SK-N-SH (cell line): ENCODE results near the gene BMPR1A. TPM values are rescaled to one million over a fixed set of nuclear protein-coding genes. Genes with fewer than 3 reads are reported as not detected.

Source experiments
- CTCF ChIA-PET: fragments of 300-600, 350-600 bp; formaldehyde crosslinking; extraction: SDS; loops from one replicate; lab custom pipeline; 2021; lab: Yijun Ruan, JAX
- POLR2A ChIA-PET: fragments of 350-600 bp; sonication (Branson Sonifier 250); formaldehyde crosslinking; extraction: SDS; loops from one replicate; lab custom pipeline; 2020; ENCODE audit warnings: antibody characterized with exemption, inconsistent platforms; lab: Yijun Ruan, JAX
- DNase-seq: peaks from one replicate; pipeline ENCODE4 v3.0.0; 2012
- H2AFZ ChIP-seq: fragments of 200-600 bp; sonication (generic); 2 replicates; pipeline ENCODE4 v1.8.1; 2016; ENCODE audit warnings: antibody characterized with exemption, mild to moderate bottlenecking, low read depth
- H3F3A ChIP-seq: fragments of 200-600 bp; sonication (generic); replicated peaks from 2 replicates; pipeline ENCODE3; 2016; ENCODE audit warnings: antibody characterized with exemption, mild to moderate bottlenecking; ENCODE audit not compliant: insufficient read depth
- H3K27ac ChIP-seq, 2 experiments: fragments of 200-500 bp in 1 of 2; fragments of 200-600 bp in 1 of 2; sonication (Bioruptor generic) in 1 of 2; sonication (generic), shearing (Covaris generic) in 1 of 2; 2 replicates each; pipeline versions ENCODE4 v1.5.1 to v1.6.1; 2014 to 2016; ENCODE audit warnings: low read depth in 2 of 2, inconsistent platforms in 1 of 2, low read length in 1 of 2, mild to moderate bottlenecking in 1 of 2, mixed read lengths in 1 of 2
- H3K27me3 ChIP-seq: fragments of 200-600 bp; sonication (generic), shearing (Covaris generic); 2 replicates; pipeline ENCODE4 v1.6.1; 2016; ENCODE audit warnings: mixed run types; ENCODE audit not compliant: insufficient read depth
- H3K36me3 ChIP-seq, 2 experiments: fragments of 200-500 bp in 1 of 2; fragments of 200-600 bp in 1 of 2; sonication (Bioruptor generic) in 1 of 2; sonication (generic) in 1 of 2; replicated peaks in 1 of 2; 2 replicates each; pipeline versions ENCODE3 to v1.5.1; 2014 to 2016; ENCODE audit warnings: low read length in 1 of 2, mild to moderate bottlenecking in 1 of 2; ENCODE audit not compliant: insufficient read depth in 2 of 2, control insufficient read depth in 1 of 2
- H3K4me1 ChIP-seq, 2 experiments: fragments of 200-500 bp in 1 of 2; fragments of 200-600 bp in 1 of 2; sonication (Bioruptor generic) in 1 of 2; sonication (generic), shearing (Covaris generic) in 1 of 2; 2 replicates each; pipeline versions ENCODE4 v1.5.1 to v1.6.1; 2014 to 2016; ENCODE audit warnings: low read depth in 1 of 2, low read length in 1 of 2, mixed run types in 1 of 2; ENCODE audit not compliant: insufficient read depth in 2 of 2, control insufficient read depth in 1 of 2
- H3K4me2 ChIP-seq: fragments of 200-600 bp; sonication (generic), shearing (Covaris generic); 2 replicates; pipeline ENCODE4 v1.6.1; 2017; ENCODE audit warnings: mixed run types
- H3K4me3 ChIP-seq, 2 experiments: fragments of 200-500 bp in 1 of 2; fragments of 200-600 bp in 1 of 2; sonication (Bioruptor generic) in 1 of 2; sonication (generic), shearing (Covaris generic) in 1 of 2; 2 replicates each; pipeline versions ENCODE4 v1.5.1 to v1.8.1; 2014 to 2016; ENCODE audit warnings: low read depth in 2 of 2, inconsistent platforms in 1 of 2, low read length in 1 of 2, mild to moderate bottlenecking in 1 of 2, mixed read lengths in 1 of 2, moderate library complexity in 1 of 2
- H3K79me2 ChIP-seq: fragments of 200-600 bp; sonication (generic); 2 replicates; pipeline ENCODE4 v1.8.1; 2017; ENCODE audit warnings: mild to moderate bottlenecking; ENCODE audit not compliant: insufficient read depth
- H3K9ac ChIP-seq: fragments of 200-600 bp; sonication (generic); 2 replicates; pipeline ENCODE4 v1.6.1; 2017; ENCODE audit warnings: mixed run types
- H3K9me2 ChIP-seq: fragments of 200-600 bp; sonication (generic); 2 replicates; pipeline ENCODE4 v1.6.1; 2017; ENCODE audit warnings: mixed run types
- H3K9me3 ChIP-seq: fragments of 200-600 bp; sonication (generic); 2 replicates; pipeline ENCODE4 v1.6.1; 2017; ENCODE audit warnings: mixed run types, mild to moderate bottlenecking, moderate library complexity
- H4K20me1 ChIP-seq: fragments of 200-600 bp; sonication (generic); 2 replicates; pipeline ENCODE4 v1.6.1; 2017; ENCODE audit warnings: mild to moderate bottlenecking, mixed run types; ENCODE audit not compliant: insufficient read depth
- CHD2 ChIP-seq: fragments of 150-350 bp; IDR thresholded peaks from 2 replicates; pipeline ENCODE4 v1.6.1; 2018; ENCODE audit warnings: low read length; ENCODE audit not compliant: partially characterized antibody
- FOSL2 ChIP-seq: IDR thresholded peaks from 2 replicates; pipeline ENCODE4 v1.4.0; 2012; ENCODE audit warnings: low read depth, mild to moderate bottlenecking, moderate library complexity, borderline replicate concordance
- FOXJ3 ChIP-seq: sonication (generic); formaldehyde crosslinking; IDR thresholded peaks from 2 replicates; pipeline ENCODE4 v1.5.1; 2020; ENCODE audit warnings: mild to moderate bottlenecking, missing genetic modification reagents
- FOXM1 ChIP-seq: IDR thresholded peaks from 2 replicates; pipeline ENCODE4 v1.4.0; 2012; ENCODE audit warnings: low read depth, mild to moderate bottlenecking
- GABPA ChIP-seq: IDR thresholded peaks from 2 replicates; pipeline ENCODE4 v1.4.0; 2012; ENCODE audit warnings: low read depth, mild to moderate bottlenecking
- JUND ChIP-seq: IDR thresholded peaks from 2 replicates; pipeline ENCODE4 v1.4.0; 2012
- MEF2A ChIP-seq: IDR thresholded peaks from 2 replicates; pipeline ENCODE4 v1.4.0; 2012; ENCODE audit warnings: low read depth, borderline replicate concordance
- RCOR1 ChIP-seq: fragments of 150-350 bp; IDR thresholded peaks from 2 replicates; pipeline ENCODE4 v1.6.1; 2017; ENCODE audit warnings: antibody characterized with exemption, low read length
- RXRA ChIP-seq: IDR thresholded peaks from 2 replicates; pipeline ENCODE4 v1.4.0; 2012; ENCODE audit warnings: low read depth, mild to moderate bottlenecking, borderline replicate concordance
- SMC3 ChIP-seq: IDR thresholded peaks from 2 replicates; pipeline ENCODE4 v1.6.1; 2012; ENCODE audit warnings: low read depth, low read length, improper control_type of control experiment
- TAF1 ChIP-seq: IDR thresholded peaks from 2 replicates; pipeline ENCODE4 v1.6.1; 2012; ENCODE audit warnings: low read depth, mild to moderate bottlenecking, low read length, moderate library complexity, borderline replicate concordance
- TCF12 ChIP-seq: IDR thresholded peaks from 2 replicates; pipeline ENCODE4 v1.4.0; 2012
- USF2 ChIP-seq: fragments of 150-350 bp; IDR thresholded peaks from 2 replicates; pipeline ENCODE4 v1.6.1; 2017; ENCODE audit warnings: antibody characterized with exemption, low read length, low read depth, borderline replicate concordance
- WGBS: methylation state at CpG from one replicate; pipeline ENCODE4 v1.1.6; 2017; ENCODE audit warnings: low lambda C conversion rate; 5-methylcytosine and 5-hydroxymethylcytosine counted together
- polyA plus RNA-seq, 3 experiments: library from polyadenylated mRNA; depleted of rRNA; stranded (reverse); fragments of >200 nt; gene quantifications; 2 replicates each; pipeline ENCODE4 v1.2.3, GENCODE V29; 2012
- TF ChIP-seq, protein P1 (sequence below): IDR thresholded peaks from 2 replicates; pipeline ENCODE4; 2012

The BMPR1A gene
- polyA plus RNA-seq, 1 of the 3 experiments (the other 2 are of a cell fraction) = 12.7 TPM

DNA sequence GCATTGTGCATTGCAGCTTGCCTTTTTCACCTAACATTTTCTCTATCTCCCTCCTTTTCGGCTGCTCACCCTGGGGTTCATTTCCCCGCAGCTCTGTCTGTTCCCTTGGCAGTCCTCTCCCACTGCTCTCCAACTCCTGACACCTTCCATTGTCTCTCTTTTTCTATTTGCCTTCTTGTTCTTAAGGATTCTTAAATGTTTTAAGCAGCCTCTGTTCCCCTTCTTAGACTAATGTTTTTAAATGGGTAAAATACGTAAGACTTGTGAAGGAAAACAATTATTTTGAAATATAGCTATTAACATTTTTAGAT lies 19.4 kb downstream of the BMPR1A start:
- peak overlapping the region; percentile 33; the same call in 1 of the 2 replicates for H3K9ac ChIP-seq
- peaks cover 0 to 5% of the 10 kb centered on the region in 2 experiments for H3K36me3 ChIP-seq
- no peak for TF ChIP-seq FOXM1
- peaks cover 20% of the 10 kb centered on the region for H3F3A ChIP-seq
- H3K4me3 ChIP-seq = no peak overlapping the region; a peak in 1 of 4 replicates
- no peaks in the 10 kb centered on the region for H3K27me3 ChIP-seq
- no peaks in the 10 kb centered on the region for H3K9me2 ChIP-seq
- H3K27ac ChIP-seq = peak overlapping the region; percentile 40 to 79; a peak in 3 of 4 replicates
- H4K20me1 ChIP-seq = peaks cover 52% of the 10 kb centered on the region
- peak overlapping the region; percentile 60 for H3K4me2 ChIP-seq
- 98% methylated on average over 3 of the region's 3 CpGs for WGBS
- ChIA-PET CTCF (interaction anchor here (0.7 to 1.5 kb wide), 2 partner anchors 14 to 18 kb away, joined by 4 to 6 read pairs; no protein-coding TSS in a partner anchor), POLR2A (no interaction called here)
- no peak for DNase-seq
- no peak overlapping the region for H2AFZ ChIP-seq
- H3K79me2 ChIP-seq = peaks cover 100% of the 10 kb centered on the region
- peaks cover 9 to 19% of the 10 kb centered on the region in 2 experiments; a peak in 3 of 4 replicates for H3K4me1 ChIP-seq
- no peaks in the 10 kb centered on the region for H3K9me3 ChIP-seq

DNA sequence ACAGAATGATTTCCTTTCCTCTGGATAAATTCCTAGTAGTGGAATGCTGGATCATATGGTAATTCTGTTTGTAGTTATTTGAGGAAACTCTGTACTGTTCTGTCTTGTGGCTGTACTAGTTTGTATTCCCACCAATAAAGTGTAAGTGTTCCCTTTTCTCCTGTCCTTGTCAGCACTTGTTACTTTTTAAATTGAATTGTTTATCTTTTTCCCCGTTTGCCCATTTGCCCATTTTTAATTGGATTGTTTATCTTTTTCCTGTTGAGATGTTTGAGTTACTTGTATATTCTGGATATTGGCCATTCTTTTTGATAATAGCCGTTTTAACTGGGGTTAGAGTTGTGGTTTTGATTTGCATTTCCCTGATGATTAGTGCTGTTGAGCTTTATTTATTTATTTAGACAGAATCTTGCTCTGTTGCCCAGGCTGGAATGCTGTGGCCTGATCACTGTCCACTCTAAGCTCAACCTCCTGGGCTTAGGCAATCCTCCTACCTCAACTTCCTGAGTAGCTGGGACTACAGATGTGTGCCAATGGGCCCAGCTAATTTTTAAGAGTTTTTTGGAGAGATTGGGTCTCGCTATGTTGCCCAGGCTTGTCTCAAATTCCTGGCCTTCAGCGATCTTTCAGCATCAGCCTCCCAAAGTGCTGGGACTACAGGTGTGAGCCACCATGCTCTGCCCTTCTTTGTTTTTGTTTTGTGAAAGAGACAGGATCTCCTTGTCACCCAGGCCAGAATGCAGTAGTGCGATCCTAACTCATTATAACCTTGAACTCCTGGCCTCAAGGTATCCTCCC lies 23.0 kb downstream of the BMPR1A start:
- ChIA-PET POLR2A (no interaction called here), CTCF (no interaction called here)
- Histone ChIP-seq H3K4me3 (no peak overlapping the region), H3K9ac (no peak overlapping the region), H3K27me3 (no peaks in the 10 kb centered on the region), H3K36me3 (peaks cover 0 to 12% of the 10 kb centered on the region in 2 experiments), H3K4me2 (no peak overlapping the region), H3F3A (peaks cover 18% of the 10 kb centered on the region), H3K27ac (no peak overlapping the region), H3K9me2 (no peaks in the 10 kb centered on the region), H3K9me3 (no peaks in the 10 kb centered on the region), H3K79me2 (peaks cover 100% of the 10 kb centered on the region), H2AFZ (no peak overlapping the region), H3K4me1 (peaks cover 8 to 9% of the 10 kb centered on the region in 2 experiments; a peak in 3 of 4 replicates), H4K20me1 (peaks cover 55% of the 10 kb centered on the region)
- no peak for TF ChIP-seq SMC3
- TF ChIP-seq RXRA = no peak
- TF ChIP-seq FOXJ3 = no peak
- no peak for TF ChIP-seq CHD2
- WGBS = 83% methylated on average over 5 of the region's 5 CpGs
- DNase-seq = no peak

GRCh38 chr10:86782701-86783418 lies 26.4 kb downstream of the BMPR1A start:
- Histone ChIP-seq H3K4me1 (peaks cover 0 to 4% of the 10 kb centered on the region in 2 experiments; a peak in 2 of 4 replicates), H3K27ac (no peak overlapping the region), H3K9me2 (no peaks in the 10 kb centered on the region), H3K27me3 (no peaks in the 10 kb centered on the region), H3K4me3 (no peak overlapping the region), H2AFZ (no peak overlapping the region), H3K4me2 (no peak overlapping the region), H3K9me3 (no peaks in the 10 kb centered on the region), H3F3A (no peaks in the 10 kb centered on the region), H3K79me2 (peaks cover 100% of the 10 kb centered on the region), H3K9ac (no peak overlapping the region), H3K36me3 (peaks cover 0 to 12% of the 10 kb centered on the region in 2 experiments), H4K20me1 (peaks cover 53% of the 10 kb centered on the region)
- 93% methylated on average over 1 of the region's 1 CpG for WGBS
- ChIA-PET POLR2A (interaction anchor here (0.6 kb wide), 1 partner anchor 35 kb away, joined by 3 read pairs; no protein-coding TSS in a partner anchor), CTCF (no interaction called here)
- DNase-seq = no peak
- TF ChIP-seq RCOR1 = no peak
- TF ChIP-seq FOSL2 = no peak
- no peak for TF ChIP-seq TCF12
- no peak for TF ChIP-seq GABPA
- TF ChIP-seq RXRA = no peak
- TF ChIP-seq MEF2A = no peak
- TF ChIP-seq FOXJ3 = no peak
- no peak for TF ChIP-seq SMC3
- TF ChIP-seq, protein P1, sequence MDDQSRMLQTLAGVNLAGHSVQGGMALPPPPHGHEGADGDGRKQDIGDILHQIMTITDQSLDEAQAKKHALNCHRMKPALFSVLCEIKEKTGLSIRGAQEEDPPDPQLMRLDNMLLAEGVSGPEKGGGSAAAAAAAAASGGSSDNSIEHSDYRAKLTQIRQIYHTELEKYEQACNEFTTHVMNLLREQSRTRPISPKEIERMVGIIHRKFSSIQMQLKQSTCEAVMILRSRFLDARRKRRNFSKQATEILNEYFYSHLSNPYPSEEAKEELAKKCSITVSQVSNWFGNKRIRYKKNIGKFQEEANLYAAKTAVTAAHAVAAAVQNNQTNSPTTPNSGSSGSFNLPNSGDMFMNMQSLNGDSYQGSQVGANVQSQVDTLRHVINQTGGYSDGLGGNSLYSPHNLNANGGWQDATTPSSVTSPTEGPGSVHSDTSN = no peak
- TF ChIP-seq USF2 = no peak
- TF ChIP-seq JUND = no peak
- no peak for TF ChIP-seq TAF1
- no peak for TF ChIP-seq FOXM1
